Astrocyte (in vitro differentiated cells and primary cell): ENCODE data around the gene NLE1. TPM values are rescaled to one million over a fixed set of nuclear protein-coding genes. Genes with fewer than 3 reads are reported as not detected.

Source experiments
- DNase-seq: peaks from one replicate; pipeline ENCODE4 v3.0.0-alpha.2; 2010; ENCODE audit warnings: low read depth
- FAIRE-seq: peaks from 2 replicates; lab custom pipeline; 2011; peaks lifted over from hg19 to GRCh38; lab: Jason Lieb, UNC
- H2AFZ ChIP-seq: 2 replicates; pipeline ENCODE4 v1.6.0; 2012; ENCODE audit warnings: low read depth, low read length, inconsistent platforms
- H3K27ac ChIP-seq: 2 replicates; pipeline ENCODE4 v1.5.1; 2011; ENCODE audit warnings: low read depth, low read length, inconsistent platforms
- H3K27me3 ChIP-seq: 2 replicates; pipeline ENCODE4 v1.6.0; 2011; ENCODE audit warnings: low read length, inconsistent platforms; ENCODE audit not compliant: insufficient read depth
- H3K36me3 ChIP-seq: 2 replicates; pipeline ENCODE4 v1.5.1; 2011; ENCODE audit warnings: low read length, inconsistent platforms; ENCODE audit not compliant: insufficient read depth
- H3K4me1 ChIP-seq: 2 replicates; pipeline ENCODE4 v1.5.1; 2011; ENCODE audit warnings: low read length, inconsistent platforms; ENCODE audit not compliant: insufficient read depth
- H3K4me2 ChIP-seq: 2 replicates; pipeline ENCODE4 v1.6.0; 2012; ENCODE audit warnings: low read length, inconsistent platforms
- H3K4me3 ChIP-seq: 2 replicates; pipeline ENCODE4 v1.5.1; 2011; ENCODE audit warnings: low read depth, mild to moderate bottlenecking, low read length, inconsistent platforms; ENCODE audit not compliant: insufficient read depth
- H3K79me2 ChIP-seq: 2 replicates; pipeline ENCODE4 v1.6.0; 2012; ENCODE audit warnings: mild to moderate bottlenecking, low read length, inconsistent platforms; ENCODE audit not compliant: insufficient read depth
- H3K9ac ChIP-seq: 2 replicates; pipeline ENCODE4 v1.6.0; 2012; ENCODE audit warnings: mild to moderate bottlenecking, low read length, inconsistent platforms
- H3K9me3 ChIP-seq: 2 replicates; pipeline ENCODE4 v1.5.1; 2012; ENCODE audit warnings: low read depth, mild to moderate bottlenecking, low read length, inconsistent platforms; ENCODE audit not compliant: insufficient read depth
- H4K20me1 ChIP-seq: 2 replicates; pipeline ENCODE4 v1.6.0; 2012; ENCODE audit warnings: low read length, inconsistent platforms; ENCODE audit not compliant: insufficient read depth
- H3K27ac Mint-ChIP-seq: one replicate; pipeline ENCODE4 v1.8.0; 2021; ENCODE audit warnings: mild to moderate bottlenecking, mixed read lengths; ENCODE audit not compliant: unreplicated experiment
- H3K27me3 Mint-ChIP-seq: one replicate; pipeline ENCODE4 v1.8.0; 2021; ENCODE audit warnings: low read depth, mixed read lengths; ENCODE audit not compliant: unreplicated experiment
- H3K36me3 Mint-ChIP-seq: one replicate; pipeline ENCODE4 v1.8.0; 2021; ENCODE audit warnings: low read depth, mixed read lengths; ENCODE audit not compliant: unreplicated experiment
- H3K4me1 Mint-ChIP-seq: one replicate; pipeline ENCODE4 v1.8.0; 2021; ENCODE audit warnings: low read depth, mixed read lengths; ENCODE audit not compliant: unreplicated experiment
- H3K4me3 Mint-ChIP-seq: one replicate; pipeline ENCODE4 v1.8.0; 2021; ENCODE audit warnings: mild to moderate bottlenecking, moderate library complexity, mixed read lengths; ENCODE audit not compliant: unreplicated experiment
- H3K9me3 Mint-ChIP-seq: one replicate; pipeline ENCODE4 v1.8.0; 2021; ENCODE audit warnings: mild to moderate bottlenecking, mixed read lengths; ENCODE audit not compliant: unreplicated experiment
- EZH2 ChIP-seq: IDR thresholded peaks from 2 replicates; pipeline ENCODE4 v1.6.1; 2012; ENCODE audit warnings: mild to moderate bottlenecking, low read length, inconsistent platforms; ENCODE audit not compliant: insufficient read depth
- total RNA-seq: library from RNA; stranded (reverse); gene quantifications from 2 replicates; pipeline ENCODE4 v1.2.1, GENCODE V29; 2021

Gene NLE1
- total RNA-seq, 1 donor from 2014 or later, result 19.8 TPM

DNA sequence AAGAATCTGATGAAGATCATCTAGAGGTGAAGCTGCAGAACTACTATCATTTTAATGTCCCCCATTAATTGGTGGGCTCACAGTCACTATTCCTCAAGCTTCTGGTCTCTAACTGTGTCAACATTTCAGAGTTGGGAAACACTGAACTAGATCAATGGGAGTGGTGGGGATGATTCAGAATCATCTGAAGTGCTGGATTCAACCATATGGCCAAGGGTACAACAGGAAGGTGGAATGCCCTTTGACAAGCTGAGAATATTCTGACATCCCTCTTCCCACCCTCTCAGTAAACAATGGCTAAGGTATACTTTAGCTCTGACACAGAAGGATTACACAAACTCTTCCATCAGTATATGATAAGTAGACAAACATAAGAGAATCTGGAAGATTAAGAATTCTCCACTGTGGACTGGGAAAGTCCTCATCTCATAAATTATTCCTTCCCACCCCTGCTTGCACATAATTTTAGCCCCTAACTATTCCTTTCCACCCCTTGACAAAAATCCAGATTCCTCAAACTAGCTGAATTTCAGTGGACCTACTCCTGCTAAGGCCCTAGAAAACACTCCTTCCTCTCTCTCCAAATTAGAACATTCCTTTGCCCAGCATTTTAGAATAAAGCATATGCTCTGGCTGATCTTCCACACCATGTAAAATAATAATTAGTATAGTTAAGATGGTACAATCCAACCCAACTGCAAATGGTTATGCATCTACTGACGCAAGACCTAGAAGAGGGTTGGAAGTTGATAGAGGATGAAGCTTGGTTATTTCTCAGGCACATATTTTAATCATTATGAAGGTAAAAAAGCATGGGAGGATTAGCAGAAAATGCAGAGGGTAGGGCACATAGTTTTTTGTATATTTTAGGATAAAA, 62.3 kb downstream of the NLE1 start:
- H3K4me2 ChIP-seq, result no peak overlapping the region
- no peaks in the 10 kb centered on the region for H3K36me3 ChIP-seq
- peaks cover 77% of the 10 kb centered on the region for H3K79me2 ChIP-seq
- no peak overlapping the region for H3K27ac ChIP-seq
- H3K4me1 ChIP-seq, result peaks cover 18% of the 10 kb centered on the region
- DNase-seq, result no peak
- peaks cover 26% of the 10 kb centered on the region for H4K20me1 ChIP-seq
- H3K27ac Mint-ChIP-seq, result no peak overlapping the region
- peaks cover 23% of the 10 kb centered on the region for H3K4me1 Mint-ChIP-seq
- H3K4me3 ChIP-seq, result no peak overlapping the region
- H3K9ac ChIP-seq, result no peak overlapping the region
- H3K27me3 Mint-ChIP-seq, result no peaks in the 10 kb centered on the region
- H2AFZ ChIP-seq, result no peak overlapping the region
- H3K4me3 Mint-ChIP-seq, result no peak overlapping the region
- FAIRE-seq, result no peak
- H3K27me3 ChIP-seq, result no peaks in the 10 kb centered on the region
- TF ChIP-seq EZH2, result no peak
- H3K9me3 Mint-ChIP-seq, result no peaks in the 10 kb centered on the region
- H3K9me3 ChIP-seq, result no peaks in the 10 kb centered on the region
- H3K36me3 Mint-ChIP-seq, result no peaks in the 10 kb centered on the region

Other genes with a start within 250 kb of the NLE1 start
- 2.1 and 2.6 TPM in 2 replicates for gene CCT6B, start 180.8 kb downstream of the NLE1 start, total RNA-seq
- gene ZNF830, start 180.8 kb downstream of the NLE1 start, total RNA-seq, result 8.6 and 12.1 TPM in 2 replicates
- 27.8 and 30.7 TPM in 2 replicates for gene LIG3, start 161.8 kb downstream of the NLE1 start, total RNA-seq
- 9.5 and 11.1 TPM in 2 replicates for gene RFFL, start 78.6 kb downstream of the NLE1 start, total RNA-seq
- 12.4 and 14.0 TPM in 2 replicates for gene RAD51D, start 22.4 kb downstream of the NLE1 start, total RNA-seq
- gene FNDC8, start 20.7 kb downstream of the NLE1 start, total RNA-seq, result not detected in 2 replicates
- 0.05 TPM in 1 of 2 replicates, not detected in the other for gene UNC45B, start 5.5 kb upstream of the NLE1 start, total RNA-seq
- gene SLC35G3, start 52.1 kb upstream of the NLE1 start, total RNA-seq, result not detected in 2 replicates
- 108 and 120 TPM in 2 replicates for gene SLFN5, start 100.8 kb upstream of the NLE1 start, total RNA-seq
- gene SLFN11, start 231.3 kb upstream of the NLE1 start, total RNA-seq, result 0.25 and 0.75 TPM in 2 replicates